Right kidney (tissue), 1 donor: ENCODE results near the gene ZGPAT.
"Not testable (repeated sequence)": the region's sequence is repeated elsewhere in the genome, so short reads cannot be mapped to it uniquely, and the experiment has no call there.

ENCODE experiments used
- DNase-seq: peaks from one replicate; pipeline ENCODE4 v3.0.0-alpha.2; 2016

The ZGPAT gene

GRCh38 chr20:63702751-63703470 lies 4.9 kb upstream of the ZGPAT start:
- DNase-seq = no peak

- no peak for DNase-seq
Observed at GRCh38 chr20:63703471-63703975, 4.3 kb upstream of the ZGPAT start.

- no peak for DNase-seq
Observed at GRCh38 chr20:63703976-63704748, 3.7 kb upstream of the ZGPAT start.

GRCh38 chr20:63704749-63705117 lies 3.1 kb upstream of the ZGPAT start:
- DNase-seq = no peak

GRCh38 chr20:63705232-63706026 lies 2.4 kb upstream of the ZGPAT start:
- DNase-seq = no peak

GRCh38 chr20:63706027-63706695 lies 1.7 kb upstream of the ZGPAT start:
- DNase-seq = no peak

GRCh38 chr20:63706852-63707557 lies 834 bp upstream of the ZGPAT start:
- DNase-seq = no peak

- peak; percentile 41 for DNase-seq
Observed at GRCh38 chr20:63708301-63709148, 686 bp downstream of the ZGPAT start.

GRCh38 chr20:63709149-63709527 lies 1.3 kb downstream of the ZGPAT start:
- no peak for DNase-seq

- DNase-seq = no peak
Observed at GRCh38 chr20:63711085-63711645, 3.3 kb downstream of the ZGPAT start.

- no peak for DNase-seq
Observed at GRCh38 chr20:63712191-63712590, 4.4 kb downstream of the ZGPAT start.

GRCh38 chr20:63714858-63715257 lies 7.0 kb downstream of the ZGPAT start:
- DNase-seq = no peak

- DNase-seq = no peak
Observed at GRCh38 chr20:63718996-63719395, 11.2 kb downstream of the ZGPAT start.

- DNase-seq = not testable (repeated sequence)
Observed at GRCh38 chr20:63722967-63723622, 15.3 kb downstream of the ZGPAT start.

- not testable (repeated sequence) for DNase-seq
Observed at GRCh38 chr20:63730189-63730733, 22.4 kb downstream of the ZGPAT start.

- no peak for DNase-seq
Observed at GRCh38 chr20:63731410-63731809, 23.6 kb downstream of the ZGPAT start.

GRCh38 chr20:63732118-63733095 lies 24.6 kb downstream of the ZGPAT start:
- no peak for DNase-seq

- no peak for DNase-seq
Observed at GRCh38 chr20:63733117-63733516, 25.3 kb downstream of the ZGPAT start.
